GM23338 (cell line): Measurements from ENCODE around the gene DDX27.
A peak's percentile ranks its signal among the peaks of the same experiment; 100 is the strongest.

Experiments used
- CREB1 ChIP-seq: fragments of 250-450 bp; sonication (Bioruptor Pico); IDR thresholded peaks from 2 replicates; pipeline ENCODE4 v1.5.0; 2020; ENCODE audit warnings: low read depth, mild to moderate bottlenecking, moderate library complexity
- ETS1 ChIP-seq: IDR thresholded peaks from 2 replicates; pipeline ENCODE4 v1.6.1; 2016; ENCODE audit warnings: antibody characterized with exemption
- EZH2 ChIP-seq: fragments of 200-600 bp; sonication (generic); IDR thresholded peaks from one replicate; pipeline ENCODE4 v1.8.0; 2017; ENCODE audit warnings: antibody characterized with exemption, mild to moderate bottlenecking, low read depth; ENCODE audit not compliant: unreplicated experiment
- EZH2phosphoT487 ChIP-seq: fragments of 200-600 bp; sonication (generic); IDR thresholded peaks from one replicate; pipeline ENCODE4 v1.8.1; 2018; ENCODE audit warnings: antibody characterized with exemption; ENCODE audit not compliant: unreplicated experiment
- JUNB ChIP-seq: IDR thresholded peaks from one replicate; pipeline ENCODE4 v1.6.1; 2016; ENCODE audit warnings: antibody characterized with exemption; ENCODE audit not compliant: unreplicated experiment
- NANOG ChIP-seq: IDR thresholded peaks from 2 replicates; pipeline ENCODE4 v1.6.1; 2016; ENCODE audit warnings: antibody characterized with exemption, borderline replicate concordance
- POLR2AphosphoS5 ChIP-seq: IDR thresholded peaks from 2 replicates; pipeline ENCODE4 v1.6.1; 2016; ENCODE audit warnings: antibody characterized with exemption, low read depth
- REST ChIP-seq: IDR thresholded peaks from one replicate; pipeline ENCODE4 v1.6.1; 2018; ENCODE audit warnings: antibody characterized with exemption; ENCODE audit not compliant: unreplicated experiment
- ZNF462 ChIP-seq: fragments of 250-450 bp; sonication (Bioruptor Pico); IDR thresholded peaks from 2 replicates; pipeline ENCODE4 v1.5.0; 2020; ENCODE audit warnings: mild to moderate bottlenecking, moderate library complexity
- TF ChIP-seq, protein P1 (sequence below), 2 experiments: fragments of 200-600 bp in 1 of 2; sonication (generic) in 1 of 2; conservative IDR thresholded peaks; 2 replicates each; pipeline versions ENCODE4 v1.5.1 to v1.6.1; 2016 to 2017; ENCODE audit warnings: antibody characterized with exemption in 2 of 2, low read depth in 2 of 2, mild to moderate bottlenecking in 2 of 2, moderate library complexity in 1 of 2

DNA sequence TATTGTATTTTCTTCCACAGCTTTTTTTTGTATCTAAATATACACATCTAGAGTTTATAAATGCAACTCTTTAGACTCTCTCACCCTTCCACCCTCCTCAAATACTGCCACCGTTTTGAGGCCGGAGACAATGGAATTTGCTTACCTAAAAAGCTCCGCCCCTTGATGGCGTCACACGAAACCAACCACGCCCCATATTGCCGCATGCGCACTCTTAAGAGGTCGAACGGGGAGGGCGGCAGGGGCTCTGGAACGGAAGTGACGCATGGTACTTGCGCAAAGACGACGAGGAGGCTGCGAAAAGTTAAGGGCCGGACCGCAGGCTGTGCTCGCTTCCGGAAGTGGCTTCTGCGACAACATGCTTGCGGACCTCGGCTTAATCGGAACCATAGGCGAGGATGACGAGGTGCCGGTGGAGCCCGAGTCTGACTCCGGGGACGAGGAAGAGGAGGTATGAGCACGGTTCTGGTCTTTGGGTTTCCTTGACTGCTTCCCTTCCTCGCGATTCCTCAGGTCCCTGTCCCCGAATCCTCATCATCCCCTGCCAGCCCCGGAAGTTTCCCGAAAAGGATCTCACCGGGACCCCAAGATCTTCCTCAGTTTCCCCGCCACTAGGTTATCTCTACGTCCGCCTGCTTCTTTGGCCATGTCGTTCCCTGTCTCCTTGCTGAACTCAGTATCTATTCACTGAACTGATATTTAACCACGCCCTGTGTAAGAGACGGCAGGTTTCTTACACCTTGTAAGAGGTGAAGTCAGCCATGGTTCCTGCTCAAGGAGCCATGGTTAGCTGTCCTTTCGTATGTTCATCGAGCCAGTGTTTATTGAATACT is at the start of gene DDX27:
- TF ChIP-seq, protein P1, sequence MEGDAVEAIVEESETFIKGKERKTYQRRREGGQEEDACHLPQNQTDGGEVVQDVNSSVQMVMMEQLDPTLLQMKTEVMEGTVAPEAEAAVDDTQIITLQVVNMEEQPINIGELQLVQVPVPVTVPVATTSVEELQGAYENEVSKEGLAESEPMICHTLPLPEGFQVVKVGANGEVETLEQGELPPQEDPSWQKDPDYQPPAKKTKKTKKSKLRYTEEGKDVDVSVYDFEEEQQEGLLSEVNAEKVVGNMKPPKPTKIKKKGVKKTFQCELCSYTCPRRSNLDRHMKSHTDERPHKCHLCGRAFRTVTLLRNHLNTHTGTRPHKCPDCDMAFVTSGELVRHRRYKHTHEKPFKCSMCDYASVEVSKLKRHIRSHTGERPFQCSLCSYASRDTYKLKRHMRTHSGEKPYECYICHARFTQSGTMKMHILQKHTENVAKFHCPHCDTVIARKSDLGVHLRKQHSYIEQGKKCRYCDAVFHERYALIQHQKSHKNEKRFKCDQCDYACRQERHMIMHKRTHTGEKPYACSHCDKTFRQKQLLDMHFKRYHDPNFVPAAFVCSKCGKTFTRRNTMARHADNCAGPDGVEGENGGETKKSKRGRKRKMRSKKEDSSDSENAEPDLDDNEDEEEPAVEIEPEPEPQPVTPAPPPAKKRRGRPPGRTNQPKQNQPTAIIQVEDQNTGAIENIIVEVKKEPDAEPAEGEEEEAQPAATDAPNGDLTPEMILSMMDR (conservative IDR thresholded peaks at IDR 0.05; ENCODE audit: low read depth in 2 of 2) = no peak
- no peak for TF ChIP-seq EZH2
- TF ChIP-seq EZH2phosphoT487 = no peak
- no peak for TF ChIP-seq NANOG
- peak; percentile 96 for TF ChIP-seq POLR2AphosphoS5
- TF ChIP-seq CREB1 (CRISPR knock-in tag) = peak; percentile 92
- no peak for TF ChIP-seq ZNF462 (CRISPR knock-in tag)
- TF ChIP-seq REST = no peak
- TF ChIP-seq JUNB = no peak
- peak; percentile 72; the same call in 1 of the 2 replicates for TF ChIP-seq ETS1
